Measurements from ENCODE around the gene CAPNS1. TPM values are rescaled to one million over a fixed set of nuclear protein-coding genes. Genes with fewer than 3 reads are reported as not detected.
A peak's percentile ranks its signal among the peaks of the same experiment; 100 is the strongest.

Gene CAPNS1
- polyA plus RNA-seq, 3 donors, result 239 to 740 (median 282) TPM

DNA sequence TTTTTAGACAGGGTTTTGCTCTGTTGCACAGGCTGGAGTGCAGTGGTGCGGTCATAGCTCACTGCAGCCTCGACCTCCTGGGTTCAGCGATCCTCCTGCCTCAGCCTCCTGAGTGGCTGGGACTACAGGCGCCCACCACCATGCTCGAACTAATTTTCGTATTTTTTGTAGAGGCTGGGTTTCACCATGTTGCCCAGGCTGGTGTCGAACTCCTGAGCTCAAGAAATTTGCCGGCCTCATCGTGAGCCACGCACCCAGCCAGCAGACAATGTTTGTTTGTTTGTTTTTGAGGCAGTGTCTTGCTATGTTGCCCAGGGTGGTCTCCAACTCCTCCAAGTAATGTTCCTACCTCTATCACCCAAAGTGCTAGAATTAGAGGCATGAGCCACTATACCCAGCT, 13.3 kb downstream of the CAPNS1 start:
- peaks cover 47% of the 10 kb centered on the region for H4K20me1 ChIP-seq (ENCODE audit: insufficient read depth, low read length)
- Mint-ChIP-seq H3K27me3 (ENCODE audit: low read depth in 3 of 3) (peaks cover 0 to 8% (median 0%) of the 10 kb centered on the region in 3 donors), H3K9me3 (no peaks in the 10 kb centered on the region), H3K36me3 (peaks cover 36 to 49% of the 10 kb centered on the region in 2 donors), H3K27ac (peak overlapping the region in 4 of 7 donors; percentile 13 to 56 (median 16)), H3K4me3 (no peak overlapping the region), H3K4me1 (peaks cover 21% of the 10 kb centered on the region)
- WGBS (ENCODE audit: insufficient coverage), result 98% methylated on average over 7 of the region's 10 CpGs
- no peaks in the 10 kb centered on the region for H3K27me3 ChIP-seq (ENCODE audit: control insufficient read depth in 2 of 2, insufficient read depth in 2 of 2, low read length in 2 of 2)
- no peaks in the 10 kb centered on the region for H3K9me3 ChIP-seq (replicated peaks in 1 of 2; ENCODE audit: control insufficient read depth in 1 of 2, insufficient read depth in 1 of 2, low read length in 2 of 2)
- H3K4me2 ChIP-seq (replicated peaks; ENCODE audit: extremely low read depth, low read length, poor library complexity, severe bottlenecking), result no peak overlapping the region
- no peak overlapping the region for H3K9ac ChIP-seq (ENCODE audit: insufficient read depth, low read length, poor library complexity, severe bottlenecking)
- no peaks in the 10 kb centered on the region for H3K79me2 ChIP-seq (ENCODE audit: insufficient read depth, low read length)
- TF ChIP-seq, protein P1, sequence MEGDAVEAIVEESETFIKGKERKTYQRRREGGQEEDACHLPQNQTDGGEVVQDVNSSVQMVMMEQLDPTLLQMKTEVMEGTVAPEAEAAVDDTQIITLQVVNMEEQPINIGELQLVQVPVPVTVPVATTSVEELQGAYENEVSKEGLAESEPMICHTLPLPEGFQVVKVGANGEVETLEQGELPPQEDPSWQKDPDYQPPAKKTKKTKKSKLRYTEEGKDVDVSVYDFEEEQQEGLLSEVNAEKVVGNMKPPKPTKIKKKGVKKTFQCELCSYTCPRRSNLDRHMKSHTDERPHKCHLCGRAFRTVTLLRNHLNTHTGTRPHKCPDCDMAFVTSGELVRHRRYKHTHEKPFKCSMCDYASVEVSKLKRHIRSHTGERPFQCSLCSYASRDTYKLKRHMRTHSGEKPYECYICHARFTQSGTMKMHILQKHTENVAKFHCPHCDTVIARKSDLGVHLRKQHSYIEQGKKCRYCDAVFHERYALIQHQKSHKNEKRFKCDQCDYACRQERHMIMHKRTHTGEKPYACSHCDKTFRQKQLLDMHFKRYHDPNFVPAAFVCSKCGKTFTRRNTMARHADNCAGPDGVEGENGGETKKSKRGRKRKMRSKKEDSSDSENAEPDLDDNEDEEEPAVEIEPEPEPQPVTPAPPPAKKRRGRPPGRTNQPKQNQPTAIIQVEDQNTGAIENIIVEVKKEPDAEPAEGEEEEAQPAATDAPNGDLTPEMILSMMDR (IDR thresholded peaks at IDR 0.05), result no peak
- intact Hi-C loops (cut with micrococcal nuclease), result no loop called here
- H3K27ac ChIP-seq (ENCODE audit: low read depth in 1 of 2, low read length in 2 of 2), result no peak overlapping the region
- H3K36me3 ChIP-seq (replicated peaks in 1 of 2; ENCODE audit: control insufficient read depth in 1 of 2, insufficient read depth in 2 of 2, low read length in 2 of 2), result peaks cover 26 to 34% of the 10 kb centered on the region in 2 donors
- peaks cover 8 to 22% of the 10 kb centered on the region in 2 donors for H3K4me1 ChIP-seq (ENCODE audit: control insufficient read depth in 1 of 2, insufficient read depth in 2 of 2, low read length in 2 of 2)
- DNase-seq, result no peak
- no peak overlapping the region for H2AFZ ChIP-seq (ENCODE audit: insufficient read depth, low read depth, low read length, poor library complexity, severe bottlenecking)
- no peak overlapping the region for H3K4me3 ChIP-seq (replicated peaks in 1 of 3; ENCODE audit: low read depth in 2 of 3, low read length in 3 of 3)

DNA sequence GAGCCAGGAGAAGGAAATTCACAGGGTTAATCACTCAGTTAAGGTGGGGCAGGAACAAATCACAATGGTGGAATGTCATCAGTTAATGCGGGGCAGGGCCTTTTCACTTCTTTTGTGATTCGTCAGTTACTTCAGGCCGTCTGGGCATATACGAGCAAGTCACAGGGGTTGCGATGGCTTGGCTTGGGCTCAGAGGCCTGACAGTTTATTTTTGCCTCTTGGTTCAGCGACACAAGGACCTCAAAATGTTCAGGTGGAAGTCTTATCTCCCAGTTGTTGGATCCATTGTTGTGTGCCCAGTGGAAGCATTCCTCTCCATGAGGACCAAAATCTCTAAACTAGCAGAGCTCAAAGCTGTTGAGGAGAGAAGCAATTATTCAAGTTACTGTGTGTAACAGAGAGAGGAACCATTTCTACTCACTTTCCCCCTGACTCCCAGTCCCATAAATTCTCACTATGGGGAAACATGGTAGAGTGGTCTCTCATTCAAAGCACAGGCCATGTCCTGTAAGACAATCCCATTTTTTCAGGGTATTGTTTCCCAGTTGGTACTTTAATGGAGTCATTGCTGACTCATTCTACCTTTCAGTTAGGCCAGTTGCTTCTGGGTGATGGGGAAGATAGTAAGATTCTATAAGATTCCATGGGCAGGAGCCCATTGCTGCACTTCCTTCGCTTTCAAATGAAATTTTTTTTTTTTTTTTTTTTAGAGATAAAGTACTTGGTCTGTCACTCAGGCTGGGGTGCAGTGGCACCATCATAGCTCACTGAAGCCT, 21.1 kb downstream of the CAPNS1 start:
- Mint-ChIP-seq H3K27ac (no peak overlapping the region), H3K27me3 (ENCODE audit: low read depth in 3 of 3) (peaks cover 0 to 2% (median 0%) of the 10 kb centered on the region in 3 donors)

More for the DNA sequence above, 21.1 kb downstream of the CAPNS1 start:
- Histone ChIP-seq H2AFZ (ENCODE audit: insufficient read depth, low read depth, low read length, poor library complexity, severe bottlenecking) (no peak overlapping the region), H3K9ac (ENCODE audit: insufficient read depth, low read length, poor library complexity, severe bottlenecking) (no peak overlapping the region), H3K4me3 (replicated peaks in 1 of 3; ENCODE audit: low read depth in 2 of 3, low read length in 3 of 3) (no peak overlapping the region), H4K20me1 (ENCODE audit: insufficient read depth, low read length) (no peaks in the 10 kb centered on the region), H3K4me2 (replicated peaks; ENCODE audit: extremely low read depth, low read length, poor library complexity, severe bottlenecking) (no peak overlapping the region), H3K4me1 (ENCODE audit: control insufficient read depth in 1 of 2, insufficient read depth in 2 of 2, low read length in 2 of 2) (no peaks in the 10 kb centered on the region), H3K9me3 (replicated peaks in 1 of 2; ENCODE audit: control insufficient read depth in 1 of 2, insufficient read depth in 1 of 2, low read length in 2 of 2) (no peaks in the 10 kb centered on the region), H3K27ac (ENCODE audit: low read depth in 1 of 2, low read length in 2 of 2) (no peak overlapping the region), H3K79me2 (ENCODE audit: insufficient read depth, low read length) (no peaks in the 10 kb centered on the region), H3K36me3 (replicated peaks in 1 of 2; ENCODE audit: control insufficient read depth in 1 of 2, insufficient read depth in 2 of 2, low read length in 2 of 2) (peaks cover 4 to 15% of the 10 kb centered on the region in 2 donors), H3K27me3 (ENCODE audit: control insufficient read depth in 2 of 2, insufficient read depth in 2 of 2, low read length in 2 of 2) (no peaks in the 10 kb centered on the region)
- DNase-seq, result no peak
- no peak overlapping the region for H3K4me3 Mint-ChIP-seq
- H3K36me3 Mint-ChIP-seq, result peaks cover 26 to 46% of the 10 kb centered on the region in 2 donors
- intact Hi-C loops (cut with micrococcal nuclease), result no loop called here
- TF ChIP-seq, protein P1 (IDR thresholded peaks at IDR 0.05), result no peak
- 96% methylated on average over 5 of the region's 7 CpGs for WGBS (ENCODE audit: insufficient coverage)
- no peaks in the 10 kb centered on the region for H3K4me1 Mint-ChIP-seq
- H3K9me3 Mint-ChIP-seq, result peaks cover 0 to 3% (median 0%) of the 10 kb centered on the region in 7 donors
